ENCODE results near the gene TRPV6. TPM values are rescaled to one million over a fixed set of nuclear protein-coding genes. Genes with fewer than 3 reads are reported as not detected.

Gene TRPV6
- total and polyA plus RNA-seq, 9 donors, result 0.05 to 0.57 (median 0.09) TPM; not detected in 2

DNA sequence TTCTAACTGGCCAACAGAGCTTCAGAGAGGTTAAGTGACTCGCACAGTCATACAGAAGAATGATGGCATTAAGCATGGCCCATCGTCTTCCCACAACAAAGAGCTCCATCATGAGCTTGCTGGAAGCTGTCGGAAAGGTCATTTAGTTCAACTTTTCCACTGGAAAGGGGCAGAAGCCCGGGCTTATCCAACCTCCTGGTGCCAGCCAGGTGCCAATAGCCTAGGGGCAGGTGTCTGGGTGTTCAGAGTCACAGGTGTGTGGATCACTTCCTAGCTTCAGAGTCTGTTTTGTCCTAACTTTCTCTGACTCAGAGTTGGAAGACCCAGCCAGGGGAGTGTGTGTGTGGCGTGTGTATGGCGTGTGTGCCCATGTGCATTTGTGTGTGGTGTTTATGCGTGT is 1.3 kb upstream of the TRPV6 start:
- no peaks in the 10 kb centered on the region for H3K4me1 ChIP-seq (ENCODE audit: control insufficient read depth, insufficient read depth, low read length)
- 72% methylated on average over 5 of the region's 7 CpGs for WGBS (ENCODE audit: insufficient coverage)
- no peaks in the 10 kb centered on the region for H3K27me3 ChIP-seq (ENCODE audit: control insufficient read depth, insufficient read depth, low read length)
- H3K9me3 ChIP-seq (replicated peaks; ENCODE audit: control insufficient read depth, low read depth, low read length), result no peaks in the 10 kb centered on the region
- no peaks in the 10 kb centered on the region for H3K36me3 ChIP-seq (ENCODE audit: control insufficient read depth, insufficient read depth, low read length)
- no peak overlapping the region for H3K4me3 ChIP-seq (ENCODE audit: low read length)
- H3K27ac ChIP-seq (ENCODE audit: low read length), result no peak overlapping the region
- no peak for DNase-seq

GRCh38 chr7:142884286-142884640 is 1.3 kb downstream of the TRPV6 start:
- Histone ChIP-seq H3K36me3 (ENCODE audit: control insufficient read depth, insufficient read depth, low read length) (no peaks in the 10 kb centered on the region), H3K27ac (ENCODE audit: low read length) (no peak overlapping the region), H3K4me3 (ENCODE audit: low read length) (no peak overlapping the region), H3K9me3 (replicated peaks; ENCODE audit: control insufficient read depth, low read depth, low read length) (no peaks in the 10 kb centered on the region), H3K4me1 (ENCODE audit: control insufficient read depth, insufficient read depth, low read length) (no peaks in the 10 kb centered on the region), H3K27me3 (ENCODE audit: control insufficient read depth, insufficient read depth, low read length) (no peaks in the 10 kb centered on the region)
- no peak for DNase-seq
- WGBS (ENCODE audit: insufficient coverage), result 100% methylated on average over 2 of the region's 4 CpGs

- WGBS (ENCODE audit: insufficient coverage), result 29% methylated on average over 1 of the region's 7 CpGs
- Histone ChIP-seq H3K4me3 (ENCODE audit: low read length) (no peak overlapping the region), H3K9me3 (replicated peaks; ENCODE audit: control insufficient read depth, low read depth, low read length) (no peaks in the 10 kb centered on the region), H3K27ac (ENCODE audit: low read length) (no peak overlapping the region), H3K27me3 (ENCODE audit: control insufficient read depth, insufficient read depth, low read length) (no peaks in the 10 kb centered on the region), H3K36me3 (ENCODE audit: control insufficient read depth, insufficient read depth, low read length) (no peaks in the 10 kb centered on the region), H3K4me1 (ENCODE audit: control insufficient read depth, insufficient read depth, low read length) (no peaks in the 10 kb centered on the region)
- no peak for DNase-seq
Observed at GRCh38 chr7:142883571-142884285, 1.8 kb downstream of the TRPV6 start.

GRCh38 chr7:142883145-142883544 is 2.4 kb downstream of the TRPV6 start:
- Histone ChIP-seq H3K27me3 (ENCODE audit: control insufficient read depth, insufficient read depth, low read length) (no peaks in the 10 kb centered on the region), H3K27ac (ENCODE audit: low read length) (no peak overlapping the region), H3K4me3 (ENCODE audit: low read length) (no peak overlapping the region), H3K36me3 (ENCODE audit: control insufficient read depth, insufficient read depth, low read length) (no peaks in the 10 kb centered on the region), H3K4me1 (ENCODE audit: control insufficient read depth, insufficient read depth, low read length) (no peaks in the 10 kb centered on the region), H3K9me3 (replicated peaks; ENCODE audit: control insufficient read depth, low read depth, low read length) (no peaks in the 10 kb centered on the region)
- DNase-seq, result no peak
- WGBS (ENCODE audit: insufficient coverage), result 63% methylated on average over 9 of the region's 10 CpGs

DNA sequence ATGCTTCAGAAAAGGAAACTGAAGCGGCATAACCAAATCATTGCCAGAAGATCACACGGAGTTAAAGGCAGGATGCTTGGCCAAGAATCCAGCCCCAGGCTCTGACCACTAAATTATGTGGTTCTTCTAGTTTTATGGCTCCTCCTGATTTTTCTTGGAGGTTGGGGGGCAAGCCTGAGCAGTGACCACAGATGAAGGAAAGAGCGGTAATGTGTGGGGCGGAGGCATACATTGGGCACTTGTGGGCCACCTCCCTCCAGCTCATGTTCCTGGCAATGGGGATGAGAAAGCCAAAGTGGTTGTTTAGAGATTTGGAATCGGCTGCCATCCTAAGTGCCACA is 3.2 kb downstream of the TRPV6 start:
- no peaks in the 10 kb centered on the region for H3K36me3 ChIP-seq (ENCODE audit: control insufficient read depth, insufficient read depth, low read length)
- DNase-seq, result no peak
- H3K4me1 ChIP-seq (ENCODE audit: control insufficient read depth, insufficient read depth, low read length), result no peaks in the 10 kb centered on the region
- no peak overlapping the region for H3K4me3 ChIP-seq (ENCODE audit: low read length)
- WGBS (ENCODE audit: insufficient coverage), result 94% methylated on average over 2 of the region's 5 CpGs
- H3K27me3 ChIP-seq (ENCODE audit: control insufficient read depth, insufficient read depth, low read length), result no peaks in the 10 kb centered on the region
- H3K27ac ChIP-seq (ENCODE audit: low read length), result no peak overlapping the region
- H3K9me3 ChIP-seq (replicated peaks; ENCODE audit: control insufficient read depth, low read depth, low read length), result no peaks in the 10 kb centered on the region

DNA sequence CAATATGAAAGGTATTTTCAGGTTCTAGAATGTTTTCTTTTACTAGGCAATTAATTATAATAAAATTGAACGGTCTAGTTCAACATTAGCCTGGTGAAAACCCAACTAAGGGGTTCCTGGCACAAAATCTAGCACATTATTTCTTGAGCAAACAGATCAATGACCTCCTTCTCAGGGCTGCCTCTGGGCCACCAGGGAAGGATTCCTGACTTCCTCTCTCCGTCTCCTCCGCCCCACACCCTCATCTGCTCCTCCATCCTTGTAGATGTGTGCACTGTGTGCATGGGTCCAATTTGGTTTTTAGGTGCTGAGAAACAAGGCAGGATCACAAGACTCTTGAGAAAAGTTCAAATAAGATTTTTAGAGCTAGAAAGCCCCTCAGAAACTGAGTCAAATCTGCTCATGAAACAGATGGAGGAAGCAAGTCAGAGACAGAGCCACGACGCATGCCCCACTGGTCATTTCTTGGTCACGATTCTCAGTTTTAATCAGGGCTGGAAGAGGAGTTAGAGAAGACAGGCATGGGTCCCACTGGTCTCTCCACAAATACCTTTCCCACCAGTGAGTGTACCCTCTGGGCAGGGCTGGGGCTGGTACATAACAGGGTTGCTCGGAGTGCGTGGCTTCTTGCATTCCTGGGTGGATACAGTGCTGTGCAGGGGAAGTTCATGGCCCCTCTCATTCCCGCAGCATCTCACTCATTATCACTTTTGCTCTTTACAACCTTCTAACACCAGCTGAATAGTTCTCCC is 3.8 kb downstream of the TRPV6 start:
- Histone ChIP-seq H3K27ac (ENCODE audit: low read length) (no peak overlapping the region), H3K4me3 (ENCODE audit: low read length) (no peak overlapping the region), H3K4me1 (ENCODE audit: control insufficient read depth, insufficient read depth, low read length) (no peaks in the 10 kb centered on the region), H3K9me3 (replicated peaks; ENCODE audit: control insufficient read depth, low read depth, low read length) (no peaks in the 10 kb centered on the region), H3K27me3 (ENCODE audit: control insufficient read depth, insufficient read depth, low read length) (peaks cover 3% of the 10 kb centered on the region), H3K36me3 (ENCODE audit: control insufficient read depth, insufficient read depth, low read length) (no peaks in the 10 kb centered on the region)
- WGBS (ENCODE audit: insufficient coverage), result 80% methylated on average over 5 of the region's 9 CpGs
- no peak for DNase-seq

- peaks cover 3% of the 10 kb centered on the region for H3K27me3 ChIP-seq (ENCODE audit: control insufficient read depth, insufficient read depth, low read length)
- no peak overlapping the region for H3K4me3 ChIP-seq (ENCODE audit: low read length)
- DNase-seq, result no peak
Observed at GRCh38 chr7:142880876-142881505, 4.6 kb downstream of the TRPV6 start.

DNA sequence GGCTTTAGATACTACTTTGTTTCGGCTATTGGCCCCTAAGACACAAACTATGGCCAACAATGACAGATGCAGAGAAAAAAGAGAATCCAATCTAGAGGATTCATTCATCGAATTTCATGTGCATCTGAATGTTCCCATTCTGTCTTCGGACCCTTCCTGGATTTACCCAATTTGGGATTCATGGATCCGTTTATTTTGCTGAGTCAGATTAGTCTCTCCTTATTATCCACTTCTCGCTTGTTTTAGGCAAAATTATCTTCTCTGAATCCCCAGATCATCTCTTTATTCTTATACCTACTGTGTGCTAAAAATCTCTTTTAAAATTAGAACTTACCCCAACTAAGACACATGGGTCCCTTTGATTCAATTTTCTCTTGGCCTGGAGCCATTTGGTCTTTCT is 6.5 kb downstream of the TRPV6 start:
- H3K27ac ChIP-seq (ENCODE audit: low read length), result no peak overlapping the region
- 81% methylated on average over 3 of the region's 5 CpGs for WGBS (ENCODE audit: insufficient coverage)
- no peak for DNase-seq
- H3K4me1 ChIP-seq (ENCODE audit: control insufficient read depth, insufficient read depth, low read length), result no peaks in the 10 kb centered on the region
- H3K27me3 ChIP-seq (ENCODE audit: control insufficient read depth, insufficient read depth, low read length), result peaks cover 3% of the 10 kb centered on the region
- H3K36me3 ChIP-seq (ENCODE audit: control insufficient read depth, insufficient read depth, low read length), result no peaks in the 10 kb centered on the region
- no peaks in the 10 kb centered on the region for H3K9me3 ChIP-seq (replicated peaks; ENCODE audit: control insufficient read depth, low read depth, low read length)
- no peak overlapping the region for H3K4me3 ChIP-seq (ENCODE audit: low read length)

More at GRCh38 chr7:142880876-142881505, 4.6 kb downstream of the TRPV6 start:
- Histone ChIP-seq H3K27ac (ENCODE audit: low read length) (no peak overlapping the region), H3K9me3 (replicated peaks; ENCODE audit: control insufficient read depth, low read depth, low read length) (no peaks in the 10 kb centered on the region), H3K4me1 (ENCODE audit: control insufficient read depth, insufficient read depth, low read length) (no peaks in the 10 kb centered on the region), H3K36me3 (ENCODE audit: control insufficient read depth, insufficient read depth, low read length) (no peaks in the 10 kb centered on the region)
- 20% methylated on average over 6 of the region's 8 CpGs for whole genome bisulfite sequencing (ENCODE audit: insufficient coverage)

- 100% methylated on average over 2 of the region's 3 CpGs for WGBS (ENCODE audit: insufficient coverage)
- H3K36me3 ChIP-seq (ENCODE audit: control insufficient read depth, insufficient read depth, low read length), result no peaks in the 10 kb centered on the region
- H3K4me3 ChIP-seq (ENCODE audit: low read length), result no peak overlapping the region
- no peak overlapping the region for H3K27ac ChIP-seq (ENCODE audit: low read length)
- H3K27me3 ChIP-seq (ENCODE audit: control insufficient read depth, insufficient read depth, low read length), result peaks cover 3% of the 10 kb centered on the region
- H3K4me1 ChIP-seq (ENCODE audit: control insufficient read depth, insufficient read depth, low read length), result no peaks in the 10 kb centered on the region
- no peak for DNase-seq
- no peaks in the 10 kb centered on the region for H3K9me3 ChIP-seq (replicated peaks; ENCODE audit: control insufficient read depth, low read depth, low read length)
Observed at GRCh38 chr7:142878315-142878714, 7.2 kb downstream of the TRPV6 start.

All from muscle of leg (tissue), 11 donors.